Measurements from ENCODE around the gene CDON.
"Not testable (repeated sequence)": the region's sequence is repeated elsewhere in the genome, so short reads cannot be mapped to it uniquely, and the experiment has no call there.

The CDON gene

GRCh38 chr11:125990244-125990643 lies 72.4 kb downstream of the CDON start:
- in situ Hi-C loops (cut with HindIII; ENCODE audit: low pct_unique_long_range_greater_than_20kb, low sequenced_read_pairs): no loop called here
- DNase-seq (ENCODE audit: low read depth in 1 of 2, low spot score in 1 of 2): no peak
- no peak for TF ChIP-seq JUND (IDR thresholded peaks at IDR 0.05; ENCODE audit: low read depth)

GRCh38 chr11:125987066-125987641 lies 75.5 kb downstream of the CDON start:
- TF ChIP-seq JUND (IDR thresholded peaks at IDR 0.05; ENCODE audit: low read depth): no peak
- in situ Hi-C loops (cut with HindIII; ENCODE audit: low pct_unique_long_range_greater_than_20kb, low sequenced_read_pairs): no loop called here
- DNase-seq (ENCODE audit: low read depth in 1 of 2, low spot score in 1 of 2): no peak

GRCh38 chr11:125985956-125986355 lies 76.7 kb downstream of the CDON start:
- DNase-seq (ENCODE audit: low read depth in 1 of 2, low spot score in 1 of 2); in situ Hi-C loops (cut with HindIII; ENCODE audit: low pct_unique_long_range_greater_than_20kb, low sequenced_read_pairs): not testable (repeated sequence)

- TF ChIP-seq JUND (IDR thresholded peaks at IDR 0.05; ENCODE audit: low read depth): no peak
- in situ Hi-C loops (cut with HindIII; ENCODE audit: low pct_unique_long_range_greater_than_20kb, low sequenced_read_pairs): no loop called here
- no peak for DNase-seq (ENCODE audit: low read depth in 1 of 2, low spot score in 1 of 2)
Measured at GRCh38 chr11:125982348-125982730, 80.3 kb downstream of the CDON start.

- in situ Hi-C loops (cut with HindIII; ENCODE audit: low pct_unique_long_range_greater_than_20kb, low sequenced_read_pairs): no loop called here
- no peak for TF ChIP-seq JUND (IDR thresholded peaks at IDR 0.05; ENCODE audit: low read depth)
- no peak for DNase-seq (ENCODE audit: low read depth in 1 of 2, low spot score in 1 of 2)
Measured at GRCh38 chr11:125980436-125980835, 82.2 kb downstream of the CDON start.

GRCh38 chr11:125979511-125979910 lies 83.2 kb downstream of the CDON start:
- no peak for DNase-seq (ENCODE audit: low read depth in 1 of 2, low spot score in 1 of 2)
- in situ Hi-C loops (cut with HindIII; ENCODE audit: low pct_unique_long_range_greater_than_20kb, low sequenced_read_pairs): no loop called here
- TF ChIP-seq JUND (IDR thresholded peaks at IDR 0.05; ENCODE audit: low read depth): no peak

GRCh38 chr11:125978778-125979407 lies 83.8 kb downstream of the CDON start:
- in situ Hi-C loops (cut with HindIII; ENCODE audit: low pct_unique_long_range_greater_than_20kb, low sequenced_read_pairs): no loop called here
- TF ChIP-seq JUND (IDR thresholded peaks at IDR 0.05; ENCODE audit: low read depth): no peak
- no peak for DNase-seq (ENCODE audit: low read depth in 1 of 2, low spot score in 1 of 2)

GRCh38 chr11:125978181-125978716 lies 84.4 kb downstream of the CDON start:
- DNase-seq (ENCODE audit: low read depth in 1 of 2, low spot score in 1 of 2): no peak
- no peak for TF ChIP-seq JUND (IDR thresholded peaks at IDR 0.05; ENCODE audit: low read depth)
- in situ Hi-C loops (cut with HindIII; ENCODE audit: low pct_unique_long_range_greater_than_20kb, low sequenced_read_pairs): no loop called here

- in situ Hi-C loops (cut with HindIII; ENCODE audit: low pct_unique_long_range_greater_than_20kb, low sequenced_read_pairs): no loop called here
- DNase-seq (ENCODE audit: low read depth in 1 of 2, low spot score in 1 of 2): no peak
- no peak for TF ChIP-seq JUND (IDR thresholded peaks at IDR 0.05; ENCODE audit: low read depth)
Measured at GRCh38 chr11:125977333-125977732, 85.3 kb downstream of the CDON start.

GRCh38 chr11:125976156-125976555 lies 86.5 kb downstream of the CDON start:
- DNase-seq (ENCODE audit: low read depth in 1 of 2, low spot score in 1 of 2): no peak
- in situ Hi-C loops (cut with HindIII; ENCODE audit: low pct_unique_long_range_greater_than_20kb, low sequenced_read_pairs): no loop called here
- TF ChIP-seq JUND (IDR thresholded peaks at IDR 0.05; ENCODE audit: low read depth): no peak

- DNase-seq (ENCODE audit: low read depth in 1 of 2, low spot score in 1 of 2): no peak
- TF ChIP-seq JUND (IDR thresholded peaks at IDR 0.05; ENCODE audit: low read depth): no peak
- in situ Hi-C loops (cut with HindIII; ENCODE audit: low pct_unique_long_range_greater_than_20kb, low sequenced_read_pairs): no loop called here
Measured at GRCh38 chr11:125975634-125976033, 87.0 kb downstream of the CDON start.

GRCh38 chr11:125974284-125974683 lies 88.4 kb downstream of the CDON start:
- in situ Hi-C loops (cut with HindIII; ENCODE audit: low pct_unique_long_range_greater_than_20kb, low sequenced_read_pairs): no loop called here
- no peak for DNase-seq (ENCODE audit: low read depth in 1 of 2, low spot score in 1 of 2)
- TF ChIP-seq JUND (IDR thresholded peaks at IDR 0.05; ENCODE audit: low read depth): no peak

- no peak for TF ChIP-seq JUND (IDR thresholded peaks at IDR 0.05; ENCODE audit: low read depth)
- in situ Hi-C loops (cut with HindIII; ENCODE audit: low pct_unique_long_range_greater_than_20kb, low sequenced_read_pairs): no loop called here
- DNase-seq (ENCODE audit: low read depth in 1 of 2, low spot score in 1 of 2): no peak
Measured at GRCh38 chr11:125971618-125972017, 91.0 kb downstream of the CDON start.

- DNase-seq (ENCODE audit: low read depth in 1 of 2, low spot score in 1 of 2): no peak
- TF ChIP-seq JUND (IDR thresholded peaks at IDR 0.05; ENCODE audit: low read depth): no peak
- in situ Hi-C loops (cut with HindIII; ENCODE audit: low pct_unique_long_range_greater_than_20kb, low sequenced_read_pairs): no loop called here
Measured at GRCh38 chr11:125968354-125968753, 94.3 kb downstream of the CDON start.

All from T47D (cell line).